GM11168 (cell line): ENCODE data around the gene KASH5.

ENCODE experiments used
- in situ Hi-C: fragments of 300-500 bp; cut with MboI; formaldehyde crosslinking; loops from one replicate; pipeline ENCODE4 v1.12.0; 2022; ENCODE audit warnings: low sequenced_read_pairs; ENCODE audit not compliant: unreplicated experiment

The KASH5 gene

GRCh38 chr19:49420227-49420626, 32.2 kb downstream of the KASH5 start:
- in situ Hi-C loops = no loop called here

- in situ Hi-C loops = no loop called here
These were observed 33.2 kb downstream of the KASH5 start for GRCh38 chr19:49421039-49421877.

GRCh38 chr19:49421878-49422202, 33.8 kb downstream of the KASH5 start:
- in situ Hi-C loops = no loop called here

DNA sequence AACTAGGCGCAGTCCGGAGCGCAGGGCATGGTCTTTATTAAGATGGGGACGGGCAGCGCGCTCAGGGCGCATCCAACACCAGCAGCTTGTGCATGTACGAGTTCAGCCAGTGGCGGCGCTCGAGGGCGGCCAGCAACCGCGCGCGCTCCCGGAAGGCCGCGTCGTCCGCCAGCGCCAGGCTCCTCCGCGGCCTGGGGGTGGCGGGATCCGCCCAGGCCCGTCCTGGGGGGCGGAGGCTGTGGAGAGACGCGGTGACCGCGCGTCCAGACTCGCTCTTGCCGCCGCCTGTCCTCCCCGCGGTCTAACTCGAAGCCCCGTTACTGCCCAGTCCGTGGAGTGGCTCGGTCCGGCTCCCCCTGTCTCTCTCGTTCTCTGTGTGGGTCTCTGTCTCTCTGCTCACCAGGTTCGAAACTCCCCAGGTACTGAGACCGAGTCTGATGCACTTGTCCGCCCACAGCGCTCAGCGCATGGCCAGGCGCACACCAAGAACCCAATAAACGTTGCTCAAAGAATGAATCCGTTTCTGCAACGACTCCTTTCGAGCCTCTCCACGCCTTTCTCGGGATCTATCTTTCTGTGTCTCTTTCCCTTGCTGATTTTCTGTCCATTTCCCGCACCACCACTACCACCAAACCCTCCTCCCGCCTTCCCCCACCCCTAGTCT, 34.5 kb downstream of the KASH5 start:
- in situ Hi-C loops = no loop called here

DNA sequence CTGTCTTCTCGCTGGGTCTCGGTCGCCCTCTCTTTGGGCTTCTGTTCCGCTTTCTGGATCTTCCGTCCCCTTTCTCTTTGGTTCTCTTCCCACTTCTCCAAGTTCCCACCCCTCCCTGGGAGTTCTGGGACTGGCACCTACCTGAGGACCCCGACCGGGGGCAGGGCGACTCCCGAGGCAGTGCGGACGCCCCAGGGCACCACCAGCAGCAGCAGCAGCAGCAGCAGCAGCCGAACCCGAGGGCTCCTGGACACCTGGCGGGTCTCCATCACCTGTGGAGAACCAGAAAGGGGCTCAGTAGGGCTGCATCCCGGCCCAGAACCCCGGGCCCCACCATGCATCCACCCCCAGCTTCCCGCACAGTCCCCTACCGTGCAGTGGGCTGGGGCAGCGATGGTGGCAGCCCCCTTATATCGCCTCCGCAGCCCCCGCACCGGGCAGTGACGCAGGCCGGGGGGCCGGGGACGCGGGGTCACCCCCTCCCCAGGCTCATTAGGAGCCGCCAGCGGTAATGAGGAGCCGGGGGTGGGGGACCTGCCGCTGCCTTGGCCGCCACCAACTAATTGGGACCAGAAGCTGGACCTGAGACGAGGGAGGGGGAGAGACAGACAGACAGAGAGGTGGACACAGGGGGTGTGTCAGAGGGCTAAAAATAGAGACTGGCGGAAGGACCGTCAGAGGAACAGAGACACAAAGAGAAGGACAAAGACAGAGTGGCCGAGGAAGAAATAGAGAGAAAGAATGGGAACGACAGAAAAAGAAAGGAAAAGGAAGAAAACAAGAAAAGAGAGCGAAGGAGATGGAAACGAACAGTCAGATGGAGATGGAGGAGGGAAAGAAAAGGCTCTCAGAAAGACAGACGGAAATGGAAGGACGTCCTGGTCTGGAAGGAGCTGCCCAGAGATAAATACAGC, 35.3 kb downstream of the KASH5 start, which contains the start of gene PTH2:
TSS of gene PTH2 (minus strand) at position 371 of the 914 bp plus-strand sequence. CDS start at position 269, 102 bp downstream.
- in situ Hi-C loops = no loop called here

DNA sequence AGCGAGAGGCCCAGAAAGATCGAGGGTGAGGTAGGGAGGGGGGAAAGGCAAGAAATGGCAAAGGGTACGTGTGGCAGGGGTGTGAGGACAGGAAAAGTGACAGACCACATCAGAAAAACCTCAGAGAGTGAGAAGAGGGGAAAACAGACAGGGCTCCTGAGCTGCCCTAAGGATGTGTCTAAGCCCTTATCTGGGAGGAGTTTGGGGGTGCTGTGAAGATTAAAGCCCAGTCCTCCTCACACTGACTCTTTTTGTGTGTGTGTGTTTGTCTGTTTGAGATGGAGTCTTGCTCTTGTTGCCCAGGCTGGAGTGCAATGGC, 35.9 kb downstream of the KASH5 start:
- in situ Hi-C loops = no loop called here

DNA sequence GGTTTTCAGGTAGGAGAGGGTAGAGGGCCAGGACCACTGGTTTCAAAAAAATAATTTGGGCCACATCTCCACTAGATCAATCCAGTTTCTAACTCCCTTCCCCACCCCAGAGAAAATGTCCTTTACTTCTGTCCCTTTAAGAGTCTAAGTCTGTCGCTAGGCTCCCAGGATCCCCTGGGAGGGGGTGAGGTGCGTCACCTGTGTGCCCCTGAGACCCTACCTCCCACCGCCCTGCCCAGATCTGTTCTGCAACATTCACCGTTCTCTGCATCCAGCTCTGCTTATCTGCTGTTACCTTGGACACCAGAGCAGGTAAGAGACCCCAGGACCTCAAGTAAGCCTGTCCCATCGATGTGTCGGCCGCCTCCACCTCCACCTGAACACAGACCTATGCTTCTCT, 37.1 kb downstream of the KASH5 start, which contains the start of gene GFY:
TSS of gene GFY (plus strand) at position 211 of the 400 bp plus-strand sequence. CDS start 1,043 bp downstream, outside the sequence.
- in situ Hi-C loops = loop anchor here (5.0 kb wide), 1 partner anchor 33 kb away; no protein-coding TSS in a partner anchor

GRCh38 chr19:49425922-49426592, 38.0 kb downstream of the KASH5 start:
- in situ Hi-C loops = loop anchor here (5.0 kb wide), 1 partner anchor 34 kb away; no protein-coding TSS in a partner anchor

- in situ Hi-C loops = loop anchor here (5.0 kb wide), 1 partner anchor 35 kb away; no protein-coding TSS in a partner anchor
These were observed 39.3 kb downstream of the KASH5 start for GRCh38 chr19:49427339-49427738.

DNA sequence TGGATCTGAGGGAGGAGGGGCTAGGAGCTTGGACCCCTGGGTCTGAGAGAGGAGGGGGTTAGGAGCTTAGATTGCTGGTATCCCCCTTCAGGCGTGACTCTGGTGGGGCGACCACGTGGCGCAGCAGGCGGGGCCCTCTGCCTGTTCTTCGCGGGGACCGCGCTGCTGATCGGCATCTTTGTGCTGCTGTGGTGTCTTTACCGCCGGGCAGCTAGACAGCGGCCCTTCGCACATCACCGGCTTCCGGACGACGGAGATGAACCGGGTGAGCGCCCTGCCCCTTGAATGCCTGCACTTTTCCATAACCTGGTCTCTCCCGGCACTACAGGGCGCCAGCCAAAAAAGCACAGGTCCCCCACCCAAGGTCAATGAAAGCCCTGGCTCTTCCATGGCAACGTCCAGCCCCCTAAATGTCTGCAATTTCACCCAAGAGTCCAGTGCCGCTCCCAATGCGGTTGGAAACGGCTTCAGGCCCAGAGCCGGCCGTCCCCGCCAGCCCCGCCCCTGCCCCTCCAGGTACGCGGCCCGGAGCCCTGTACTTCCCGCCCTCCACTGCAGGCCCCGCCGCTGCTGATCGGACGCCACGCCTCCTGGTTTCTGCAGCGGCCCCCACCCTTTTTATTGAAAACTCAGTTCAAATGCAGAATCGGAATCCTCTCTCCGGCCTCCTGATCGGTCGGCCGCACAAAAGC, 40.0 kb downstream of the KASH5 start:
- in situ Hi-C loops = loop anchor here (5.0 kb wide), 1 partner anchor 36 kb away; no protein-coding TSS in a partner anchor

GRCh38 chr19:49428547-49429451, 40.8 kb downstream of the KASH5 start:
- in situ Hi-C loops = loop anchor here (5.0 kb wide), 1 partner anchor 36 kb away; no protein-coding TSS in a partner anchor

DNA sequence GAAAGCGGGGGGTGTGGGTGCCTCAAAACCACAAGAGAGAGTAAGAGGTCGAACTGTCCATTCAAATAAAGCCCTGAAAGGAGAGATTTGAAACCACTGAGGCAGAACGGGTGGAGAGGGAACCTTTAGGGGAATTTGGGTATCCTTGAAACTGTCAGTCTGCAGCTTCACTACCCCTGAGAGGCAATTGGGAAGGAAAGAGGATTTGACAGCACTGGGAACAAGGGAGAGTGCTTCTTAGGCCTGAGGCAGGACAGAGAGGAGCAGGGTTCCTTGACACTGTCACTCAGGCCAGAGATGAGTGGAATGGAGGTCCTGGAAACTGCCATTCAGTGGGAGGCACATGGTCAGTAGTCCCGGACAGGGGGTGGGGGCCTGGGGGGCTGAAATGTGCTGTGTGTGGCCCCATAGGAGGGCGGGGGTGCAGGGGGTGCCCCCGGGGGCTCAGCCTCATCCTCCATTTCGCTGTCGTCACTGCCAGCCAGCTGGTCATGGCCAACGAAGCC, 42.2 kb downstream of the KASH5 start:
- in situ Hi-C loops = no loop called here

- in situ Hi-C loops = no loop called here
These were observed 42.8 kb downstream of the KASH5 start for GRCh38 chr19:49430678-49431329.

DNA sequence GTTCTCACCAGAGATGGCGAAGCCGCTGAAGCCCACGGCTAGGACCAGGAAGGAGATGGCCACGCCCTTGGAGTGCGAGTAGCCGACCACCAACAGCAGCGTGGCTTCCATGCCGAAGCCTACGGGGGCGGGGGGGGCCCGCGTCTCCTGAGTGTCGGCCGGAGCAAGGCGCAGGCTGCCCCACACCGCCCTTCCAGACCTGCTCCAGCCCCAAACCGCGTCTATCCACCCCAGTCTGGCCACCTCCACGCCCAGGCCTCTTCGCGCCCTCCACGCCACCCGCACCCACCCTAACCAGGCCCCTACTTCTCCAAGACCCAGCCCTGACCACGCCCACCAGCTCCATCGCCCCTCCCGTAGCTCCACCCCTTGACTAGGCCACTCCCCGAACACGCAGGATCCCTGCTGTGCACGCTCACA, 43.3 kb downstream of the KASH5 start:
- in situ Hi-C loops = no loop called here

GRCh38 chr19:49432141-49433073, 44.4 kb downstream of the KASH5 start:
- in situ Hi-C loops = no loop called here

- in situ Hi-C loops = no loop called here
These were observed 45.3 kb downstream of the KASH5 start for GRCh38 chr19:49433240-49433901.
